DOHH2 (cell line): ENCODE data around the gene LCN2.

Source experiments
- CTCF ChIP-seq: fragments of 200-600 bp; sonication (generic); IDR thresholded peaks from one replicate; pipeline ENCODE4 v1.5.1; 2014; ENCODE audit warnings: antibody characterized with exemption, mild to moderate bottlenecking, low read depth, low read length; ENCODE audit not compliant: poor library complexity, severe bottlenecking
- EZH2phosphoT487 ChIP-seq: fragments of 200-600 bp; sonication (generic); IDR thresholded peaks from 2 replicates; pipeline ENCODE4 v1.6.1; 2017; ENCODE audit warnings: borderline replicate concordance, mild to moderate bottlenecking, antibody characterized with exemption, low read length, moderate library complexity, mixed read lengths

- TF ChIP-seq CTCF (no peak), EZH2phosphoT487 (no peak)
Observed at GRCh38 chr9:128151309-128152132, 2.3 kb downstream of the LCN2 start.
